Tibial artery (tissue), 4 donors: Measurements from ENCODE around the gene KRT76.

Experiments
- DNase-seq, 2 donors: peaks; one replicate each; pipeline ENCODE4 v3.0.0-alpha.2; 2019
- H3K27ac ChIP-seq, 2 donors: fragments of 200-600 bp; sonication (generic) in 1 of 2; 1 replicate in 1 of 2; 2 replicates in 1 of 2; pipeline ENCODE4 v1.5.1; 2018 to 2019; ENCODE audit warnings: mild to moderate bottlenecking in 1 of 2
- H3K27me3 ChIP-seq, 2 donors: fragments of 200-600 bp; sonication (generic) in 1 of 2; one replicate each; pipeline versions ENCODE4 v1.5.1 to v1.6.0; 2016 to 2019
- H3K36me3 ChIP-seq, 3 donors: fragments of 200-600 bp; sonication (generic) in 2 of 3; one replicate each; pipeline ENCODE4 v1.5.1; 2016 to 2019; ENCODE audit warnings: mild to moderate bottlenecking in 2 of 3
- H3K4me1 ChIP-seq, 4 donors: fragments of 200-600 bp; sonication (generic) in 2 of 4; 1 replicate in 3 of 4; 2 replicates in 1 of 4; pipeline ENCODE4 v1.5.1; 2016 to 2019
- H3K4me3 ChIP-seq, 2 donors: fragments of 200-600 bp; sonication (generic) in 1 of 2; 1 replicate in 1 of 2; 2 replicates in 1 of 2; pipeline ENCODE4 v1.5.1; 2018 to 2019; ENCODE audit warnings: mild to moderate bottlenecking in 2 of 2
- H3K9me3 ChIP-seq, 3 donors: fragments of 200-600 bp; sonication (generic) in 1 of 3; one replicate each; pipeline ENCODE4 v1.5.1; 2016 to 2019
- intact Hi-C: fragments of 100-400 bp; cut with DNase I; formaldehyde crosslinking; loops from one replicate; pipeline ENCODE4 v1.15.0; 2023; ENCODE audit warnings: low total_unique reads
- TF ChIP-seq, protein P1 (sequence below), 2 experiments: fragments of 200-600 bp in 1 of 2; fragments of 450-650 bp in 1 of 2; IDR thresholded peaks; one replicate each; pipeline ENCODE4 v1.5.1; 2017 to 2019; ENCODE audit warnings: antibody characterized with exemption in 2 of 2, mild to moderate bottlenecking in 1 of 2, moderate library complexity in 1 of 2

KRT76 gene

DNA sequence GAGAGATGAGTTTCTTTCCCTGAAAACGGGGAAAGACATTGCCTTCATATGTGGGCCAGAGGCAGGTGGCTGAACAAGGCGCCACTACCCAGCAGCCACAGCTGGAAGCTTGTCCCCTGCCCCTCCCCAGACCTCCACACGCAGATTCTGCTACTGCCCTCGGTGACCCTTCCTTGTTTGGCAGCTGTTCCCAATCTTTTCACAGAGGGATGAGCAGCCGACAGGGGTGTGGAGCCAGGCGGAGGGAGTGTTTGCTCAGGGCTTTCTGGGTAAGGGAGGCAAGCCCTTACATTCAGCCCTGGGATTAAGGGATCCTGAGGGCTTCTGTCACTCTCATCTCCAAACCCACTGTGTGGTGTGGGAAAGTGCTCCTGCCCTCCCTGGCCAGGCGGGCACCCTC lies 41.2 kb upstream of the KRT76 start:
- no peak for DNase-seq
- Histone ChIP-seq H3K27ac (no peak overlapping the region), H3K27me3 (peaks cover 0 to 13% of the 10 kb centered on the region in 2 donors), H3K4me3 (no peak overlapping the region), H3K9me3 (no peaks in the 10 kb centered on the region), H3K4me1 (peaks cover 0 to 10% (median 4%) of the 10 kb centered on the region in 4 donors), H3K36me3 (no peaks in the 10 kb centered on the region)
- TF ChIP-seq, protein P1, sequence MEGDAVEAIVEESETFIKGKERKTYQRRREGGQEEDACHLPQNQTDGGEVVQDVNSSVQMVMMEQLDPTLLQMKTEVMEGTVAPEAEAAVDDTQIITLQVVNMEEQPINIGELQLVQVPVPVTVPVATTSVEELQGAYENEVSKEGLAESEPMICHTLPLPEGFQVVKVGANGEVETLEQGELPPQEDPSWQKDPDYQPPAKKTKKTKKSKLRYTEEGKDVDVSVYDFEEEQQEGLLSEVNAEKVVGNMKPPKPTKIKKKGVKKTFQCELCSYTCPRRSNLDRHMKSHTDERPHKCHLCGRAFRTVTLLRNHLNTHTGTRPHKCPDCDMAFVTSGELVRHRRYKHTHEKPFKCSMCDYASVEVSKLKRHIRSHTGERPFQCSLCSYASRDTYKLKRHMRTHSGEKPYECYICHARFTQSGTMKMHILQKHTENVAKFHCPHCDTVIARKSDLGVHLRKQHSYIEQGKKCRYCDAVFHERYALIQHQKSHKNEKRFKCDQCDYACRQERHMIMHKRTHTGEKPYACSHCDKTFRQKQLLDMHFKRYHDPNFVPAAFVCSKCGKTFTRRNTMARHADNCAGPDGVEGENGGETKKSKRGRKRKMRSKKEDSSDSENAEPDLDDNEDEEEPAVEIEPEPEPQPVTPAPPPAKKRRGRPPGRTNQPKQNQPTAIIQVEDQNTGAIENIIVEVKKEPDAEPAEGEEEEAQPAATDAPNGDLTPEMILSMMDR (IDR thresholded peaks at IDR 0.05), result no peak
- intact Hi-C loops, result no loop called here

DNA sequence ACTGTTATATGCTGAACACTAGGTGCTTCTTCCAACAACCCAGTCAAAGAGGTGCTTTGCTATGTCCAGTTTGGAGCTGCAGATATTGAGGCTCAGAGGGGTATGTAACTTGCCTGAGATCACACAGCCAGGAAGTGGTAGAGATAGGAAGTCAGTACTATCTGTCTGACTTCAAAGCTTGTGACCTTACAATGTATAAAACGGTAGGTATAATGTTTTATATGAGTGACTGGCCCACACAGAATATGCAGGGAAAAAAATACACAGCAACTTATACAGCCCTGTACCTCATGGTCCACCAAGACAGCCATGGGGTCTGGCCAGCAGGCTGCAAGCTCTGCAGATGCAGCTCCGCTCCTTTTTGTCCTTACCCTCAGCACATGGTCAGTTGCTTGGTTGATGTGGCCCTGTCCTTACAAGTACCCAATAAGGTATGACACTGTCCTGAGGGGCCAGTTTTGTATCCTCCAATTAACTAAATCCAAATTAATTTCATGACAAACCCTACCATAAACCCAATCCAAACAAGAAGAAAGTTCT lies 40.6 kb upstream of the KRT76 start:
- H3K9me3 ChIP-seq, result no peaks in the 10 kb centered on the region
- TF ChIP-seq, protein P1 (IDR thresholded peaks at IDR 0.05), result no peak

DNA sequence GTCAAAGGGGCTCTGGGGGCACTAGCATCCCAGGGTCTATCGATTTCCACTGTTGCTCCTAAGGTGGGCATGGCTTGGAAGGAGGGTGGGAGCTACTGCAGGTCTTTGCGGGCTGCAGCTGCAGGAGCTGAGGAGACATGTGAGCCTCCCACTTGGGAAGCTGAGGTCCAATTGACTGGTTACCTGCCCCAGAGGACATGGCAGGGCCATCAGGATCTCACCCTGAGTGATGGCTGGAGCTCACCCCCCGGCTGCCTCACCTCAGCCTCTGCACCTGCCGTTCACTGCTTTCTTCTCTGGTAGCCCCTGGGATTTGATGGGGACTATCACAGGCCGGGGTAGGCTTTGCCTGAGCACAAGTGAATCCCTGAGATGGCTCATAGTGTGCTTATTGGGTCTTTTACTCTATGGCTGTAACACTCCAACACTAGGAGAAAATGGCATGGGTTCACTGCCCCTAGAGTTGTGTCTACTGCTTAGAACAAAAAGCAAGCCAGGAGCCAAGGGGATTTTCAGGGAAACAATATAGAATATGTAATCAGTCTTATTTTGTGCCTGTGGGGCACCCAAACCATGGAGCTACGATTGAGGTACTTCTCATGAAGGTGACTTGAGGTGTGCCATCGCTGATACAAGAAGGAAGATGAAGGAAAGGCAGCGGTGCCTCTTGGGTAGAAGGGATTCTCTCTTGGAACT lies 40.0 kb upstream of the KRT76 start:
- H3K4me3 ChIP-seq, result no peak overlapping the region
- peaks cover 0 to 13% of the 10 kb centered on the region in 2 donors for H3K27me3 ChIP-seq
- TF ChIP-seq, protein P1 (IDR thresholded peaks at IDR 0.05), result no peak
- H3K9me3 ChIP-seq, result no peaks in the 10 kb centered on the region
- no peaks in the 10 kb centered on the region for H3K36me3 ChIP-seq
- intact Hi-C loops, result no loop called here
- H3K27ac ChIP-seq, result no peak overlapping the region
- no peak for DNase-seq
- peaks cover 0 to 4% (median 2%) of the 10 kb centered on the region in 4 donors for H3K4me1 ChIP-seq

More for the DNA sequence above, 40.6 kb upstream of the KRT76 start:
- H3K27me3 ChIP-seq, result peaks cover 0 to 13% of the 10 kb centered on the region in 2 donors
- intact Hi-C loops, result no loop called here
- H3K4me1 ChIP-seq, result peaks cover 0 to 10% (median 4%) of the 10 kb centered on the region in 4 donors
- H3K36me3 ChIP-seq, result no peaks in the 10 kb centered on the region
- no peak for DNase-seq
- no peak overlapping the region for H3K27ac ChIP-seq
- no peak overlapping the region for H3K4me3 ChIP-seq

DNA sequence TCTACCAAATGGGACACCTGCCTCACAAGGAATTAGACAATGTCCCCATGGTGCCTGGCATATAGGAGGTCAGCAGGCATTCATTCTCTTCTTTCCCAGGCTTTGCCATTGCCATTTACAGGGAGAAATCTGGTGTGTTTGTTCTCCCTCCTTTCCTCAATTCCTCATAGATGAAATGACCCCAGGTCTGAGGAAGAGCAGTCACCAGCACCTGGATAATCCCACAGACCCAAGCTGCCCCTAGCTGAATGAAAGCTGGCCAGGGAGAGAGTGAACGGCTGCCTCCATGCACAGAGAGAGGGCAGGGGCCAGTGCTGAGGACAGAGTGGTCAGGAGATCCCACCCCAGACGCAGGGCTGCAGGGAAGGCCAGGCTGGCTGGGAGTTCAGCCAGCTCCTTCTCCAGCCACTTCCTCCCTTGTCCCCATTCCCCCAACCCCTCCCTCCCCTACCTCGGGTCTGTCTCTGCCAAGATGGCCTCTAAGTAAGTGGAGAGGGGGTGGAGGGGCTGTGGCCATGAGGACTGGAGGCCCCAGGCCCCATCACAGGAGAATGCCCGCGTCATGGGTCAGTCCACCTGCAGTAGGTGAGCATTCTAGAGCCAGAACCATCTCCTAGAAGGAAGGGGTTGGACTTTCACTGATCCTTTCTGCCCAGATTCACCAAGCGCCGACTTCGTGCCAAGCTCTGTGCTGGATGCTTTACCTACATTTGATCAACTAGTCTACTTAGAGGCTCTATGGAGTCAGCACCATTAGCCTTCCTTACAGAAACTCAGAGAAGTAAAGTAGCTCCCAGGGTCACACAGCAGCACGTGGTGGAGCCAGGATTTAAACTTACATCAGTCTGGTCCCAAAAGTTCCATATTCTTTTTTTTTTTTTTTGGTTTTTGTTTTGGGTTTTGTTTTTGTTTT lies 38.8 kb upstream of the KRT76 start:
- H3K9me3 ChIP-seq, result no peaks in the 10 kb centered on the region
- no peak for DNase-seq
- no peak overlapping the region for H3K27ac ChIP-seq
- no peaks in the 10 kb centered on the region for H3K36me3 ChIP-seq
- H3K4me1 ChIP-seq, result no peaks in the 10 kb centered on the region
- TF ChIP-seq, protein P1 (IDR thresholded peaks at IDR 0.05), result no peak
- H3K27me3 ChIP-seq, result peaks cover 0 to 13% of the 10 kb centered on the region in 2 donors
- intact Hi-C loops, result no loop called here
- H3K4me3 ChIP-seq, result no peak overlapping the region

DNA sequence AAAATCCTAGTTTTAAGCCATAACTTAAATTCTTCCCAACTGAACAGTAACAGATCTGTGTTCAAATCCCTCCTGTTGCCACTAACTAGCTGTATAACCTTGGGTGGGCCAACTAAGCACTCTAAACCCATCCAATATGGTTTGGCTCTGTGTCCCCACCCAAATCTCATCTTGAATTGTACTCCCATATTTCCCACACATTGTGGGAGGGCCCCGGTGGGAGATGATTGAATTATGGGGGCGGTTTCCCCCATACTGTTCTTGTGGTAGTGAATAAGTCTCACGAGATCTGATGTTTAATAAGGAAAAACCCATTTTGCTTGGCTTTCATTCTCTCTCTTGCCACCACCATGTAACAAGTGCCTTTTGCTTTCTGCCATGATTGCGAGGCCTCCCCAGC lies 38.0 kb upstream of the KRT76 start:
- TF ChIP-seq, protein P1 (IDR thresholded peaks at IDR 0.05), result no peak
- no peak overlapping the region for H3K4me3 ChIP-seq
- no peak overlapping the region for H3K27ac ChIP-seq
- H3K27me3 ChIP-seq, result peaks cover 0 to 13% of the 10 kb centered on the region in 2 donors
- H3K4me1 ChIP-seq, result no peaks in the 10 kb centered on the region
- no peaks in the 10 kb centered on the region for H3K9me3 ChIP-seq
- intact Hi-C loops, result no loop called here
- no peak for DNase-seq
- no peaks in the 10 kb centered on the region for H3K36me3 ChIP-seq
